ENCODE data around the gene MLLT10.

- TF ChIP-seq POLR2AphosphoS5 (IDR thresholded peaks at IDR 0.05): no peak
- no peak for TF ChIP-seq CTCF (IDR thresholded peaks at IDR 0.05)
- no peak for TF ChIP-seq POLR2A (IDR thresholded peaks at IDR 0.05; ENCODE audit: low read depth)
Observed at GRCh38 chr10:21603721-21604120, 69.7 kb downstream of the MLLT10 start.

Measured in esophagus muscularis mucosa (tissue), 3 donors.